Measurements from ENCODE around the gene TRPM7. TPM values are rescaled to one million over a fixed set of nuclear protein-coding genes. Genes with fewer than 3 reads are reported as not detected.

TRPM7 gene, protein sequence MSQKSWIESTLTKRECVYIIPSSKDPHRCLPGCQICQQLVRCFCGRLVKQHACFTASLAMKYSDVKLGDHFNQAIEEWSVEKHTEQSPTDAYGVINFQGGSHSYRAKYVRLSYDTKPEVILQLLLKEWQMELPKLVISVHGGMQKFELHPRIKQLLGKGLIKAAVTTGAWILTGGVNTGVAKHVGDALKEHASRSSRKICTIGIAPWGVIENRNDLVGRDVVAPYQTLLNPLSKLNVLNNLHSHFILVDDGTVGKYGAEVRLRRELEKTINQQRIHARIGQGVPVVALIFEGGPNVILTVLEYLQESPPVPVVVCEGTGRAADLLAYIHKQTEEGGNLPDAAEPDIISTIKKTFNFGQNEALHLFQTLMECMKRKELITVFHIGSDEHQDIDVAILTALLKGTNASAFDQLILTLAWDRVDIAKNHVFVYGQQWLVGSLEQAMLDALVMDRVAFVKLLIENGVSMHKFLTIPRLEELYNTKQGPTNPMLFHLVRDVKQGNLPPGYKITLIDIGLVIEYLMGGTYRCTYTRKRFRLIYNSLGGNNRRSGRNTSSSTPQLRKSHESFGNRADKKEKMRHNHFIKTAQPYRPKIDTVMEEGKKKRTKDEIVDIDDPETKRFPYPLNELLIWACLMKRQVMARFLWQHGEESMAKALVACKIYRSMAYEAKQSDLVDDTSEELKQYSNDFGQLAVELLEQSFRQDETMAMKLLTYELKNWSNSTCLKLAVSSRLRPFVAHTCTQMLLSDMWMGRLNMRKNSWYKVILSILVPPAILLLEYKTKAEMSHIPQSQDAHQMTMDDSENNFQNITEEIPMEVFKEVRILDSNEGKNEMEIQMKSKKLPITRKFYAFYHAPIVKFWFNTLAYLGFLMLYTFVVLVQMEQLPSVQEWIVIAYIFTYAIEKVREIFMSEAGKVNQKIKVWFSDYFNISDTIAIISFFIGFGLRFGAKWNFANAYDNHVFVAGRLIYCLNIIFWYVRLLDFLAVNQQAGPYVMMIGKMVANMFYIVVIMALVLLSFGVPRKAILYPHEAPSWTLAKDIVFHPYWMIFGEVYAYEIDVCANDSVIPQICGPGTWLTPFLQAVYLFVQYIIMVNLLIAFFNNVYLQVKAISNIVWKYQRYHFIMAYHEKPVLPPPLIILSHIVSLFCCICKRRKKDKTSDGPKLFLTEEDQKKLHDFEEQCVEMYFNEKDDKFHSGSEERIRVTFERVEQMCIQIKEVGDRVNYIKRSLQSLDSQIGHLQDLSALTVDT (N-terminal part only)
- total RNA-seq: 53.3 TPM

DNA sequence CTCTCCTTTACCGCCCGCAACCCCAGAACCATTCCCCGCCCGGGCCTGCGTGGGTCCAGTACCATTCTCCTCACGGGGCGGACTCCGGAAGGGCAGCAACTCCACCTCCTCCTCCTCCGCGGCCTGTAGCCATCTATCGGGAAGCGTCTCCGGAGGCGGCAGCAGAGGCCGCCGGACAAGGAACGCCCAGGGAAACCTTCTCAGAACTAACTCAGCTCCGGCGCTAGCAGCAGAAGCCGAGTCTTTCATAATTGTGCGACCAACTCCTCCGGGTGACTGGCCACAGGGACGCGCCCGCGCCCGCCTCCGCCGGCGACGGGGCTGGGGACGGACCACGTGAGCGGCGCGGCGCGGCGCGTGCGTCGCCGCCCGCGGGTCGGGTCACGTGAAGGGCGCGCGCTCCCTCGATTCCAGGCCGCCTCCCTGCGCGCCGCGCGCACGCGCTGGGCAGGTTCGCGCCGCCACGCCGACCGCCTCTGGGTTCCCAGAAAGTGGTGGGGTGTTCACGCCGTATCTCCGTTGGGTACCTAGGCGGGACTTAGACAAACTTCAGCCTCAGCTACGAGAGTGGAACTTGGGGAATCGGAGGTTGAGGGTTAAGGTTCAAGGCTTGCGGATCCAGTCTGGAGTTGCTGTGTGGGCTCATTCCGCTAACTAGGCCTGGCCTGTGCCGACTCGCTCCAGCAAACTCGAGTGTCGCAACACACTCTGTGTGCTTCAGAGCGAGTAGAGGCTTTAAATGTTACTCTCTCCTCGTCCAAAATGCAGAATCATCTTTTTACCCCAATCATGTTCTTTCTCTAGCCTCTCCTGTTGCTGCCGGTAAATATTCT is at the start of gene TRPM7:
Gene TRPM7 (minus strand): TSS at position 329 of the 833 bp plus-strand sequence. CDS start 264 bp downstream, at position 65.
- peak in 1 of 2 donors; percentile 80 for TF ChIP-seq POLR2A (IDR thresholded peaks at IDR 0.05)
- peak in 1 of 2 donors; percentile 91 for TF ChIP-seq POLR2AphosphoS5 (IDR thresholded peaks at IDR 0.05; ENCODE audit: insufficient read depth in 1 of 2, low read depth in 1 of 2)
- TF ChIP-seq, protein P1, sequence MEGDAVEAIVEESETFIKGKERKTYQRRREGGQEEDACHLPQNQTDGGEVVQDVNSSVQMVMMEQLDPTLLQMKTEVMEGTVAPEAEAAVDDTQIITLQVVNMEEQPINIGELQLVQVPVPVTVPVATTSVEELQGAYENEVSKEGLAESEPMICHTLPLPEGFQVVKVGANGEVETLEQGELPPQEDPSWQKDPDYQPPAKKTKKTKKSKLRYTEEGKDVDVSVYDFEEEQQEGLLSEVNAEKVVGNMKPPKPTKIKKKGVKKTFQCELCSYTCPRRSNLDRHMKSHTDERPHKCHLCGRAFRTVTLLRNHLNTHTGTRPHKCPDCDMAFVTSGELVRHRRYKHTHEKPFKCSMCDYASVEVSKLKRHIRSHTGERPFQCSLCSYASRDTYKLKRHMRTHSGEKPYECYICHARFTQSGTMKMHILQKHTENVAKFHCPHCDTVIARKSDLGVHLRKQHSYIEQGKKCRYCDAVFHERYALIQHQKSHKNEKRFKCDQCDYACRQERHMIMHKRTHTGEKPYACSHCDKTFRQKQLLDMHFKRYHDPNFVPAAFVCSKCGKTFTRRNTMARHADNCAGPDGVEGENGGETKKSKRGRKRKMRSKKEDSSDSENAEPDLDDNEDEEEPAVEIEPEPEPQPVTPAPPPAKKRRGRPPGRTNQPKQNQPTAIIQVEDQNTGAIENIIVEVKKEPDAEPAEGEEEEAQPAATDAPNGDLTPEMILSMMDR (IDR thresholded peaks at IDR 0.05): no peak
- H3K4me3 ChIP-seq: peak within 1 kb of the TSS; percentile 83 to 87
- H3K9me3 ChIP-seq: no peaks in the 10 kb centered on the region
- H3K27me3 ChIP-seq: no peaks in the 10 kb centered on the region
- intact Hi-C loops (cut with DNase I): loop anchor here (10.0 kb wide), 2 partner anchors 188 to 218 kb away; partner anchors contain the start of gene AP4E1
- peak within 1 kb of the TSS; percentile 96 for H3K27ac ChIP-seq
- no peaks in the 10 kb centered on the region for H3K36me3 ChIP-seq
- DNase-seq (ENCODE audit: extremely low spot score in 2 of 2): peak; percentile 94 to 96
- peaks cover 42% of the 10 kb centered on the region for H3K4me1 ChIP-seq

DNA sequence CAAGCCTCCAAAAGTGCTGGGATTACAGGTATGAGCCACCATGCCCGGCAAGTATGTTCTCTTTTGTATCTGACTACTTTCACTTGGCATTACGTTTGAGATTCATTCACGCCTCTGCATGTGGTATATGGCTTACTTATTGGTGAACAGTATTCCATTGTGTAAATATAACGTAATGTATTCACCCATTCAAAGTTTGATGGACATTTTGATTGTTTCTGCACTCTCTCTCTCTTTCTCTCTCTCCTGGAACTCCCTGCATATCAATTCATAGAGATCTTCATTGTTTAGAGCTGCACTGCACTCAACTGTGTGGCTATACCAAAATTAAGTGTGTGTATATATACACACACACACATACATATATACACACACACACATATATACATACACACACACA is 48.6 kb upstream of the TRPM7 start:
- DNase-seq (ENCODE audit: extremely low spot score in 2 of 2): no peak
- H3K9me3 ChIP-seq: no peaks in the 10 kb centered on the region
- no peaks in the 10 kb centered on the region for H3K4me1 ChIP-seq
- H3K27ac ChIP-seq: no peak overlapping the region
- intact Hi-C loops (cut with DNase I): no loop called here
- no peak for TF ChIP-seq POLR2A (IDR thresholded peaks at IDR 0.05)
- no peaks in the 10 kb centered on the region for H3K27me3 ChIP-seq
- H3K36me3 ChIP-seq: peaks cover 0 to 72% of the 10 kb centered on the region in 2 donors
- H3K4me3 ChIP-seq: no peak overlapping the region

DNA sequence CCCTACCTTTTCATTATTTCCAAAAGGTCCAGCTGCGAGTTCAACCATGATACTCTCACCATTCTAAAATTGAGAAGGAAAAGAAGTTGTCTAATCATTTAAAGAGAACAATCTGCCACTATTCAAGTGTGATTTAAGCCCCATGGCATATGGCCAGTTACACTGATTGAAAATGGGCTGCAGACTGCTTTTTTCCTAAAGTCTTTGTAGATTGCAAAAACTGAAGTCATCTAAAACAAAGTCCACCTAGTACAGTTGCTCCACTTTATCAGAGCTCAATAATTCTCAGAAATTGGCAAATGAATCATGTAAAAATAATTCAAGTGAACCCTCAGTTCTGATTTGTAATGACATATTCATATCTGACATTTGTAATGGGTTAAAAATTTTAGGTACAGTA is 39.7 kb upstream of the TRPM7 start:
- TF ChIP-seq, protein P1 (IDR thresholded peaks at IDR 0.05): no peak
- no peak for TF ChIP-seq POLR2A (IDR thresholded peaks at IDR 0.05)
- no peak for TF ChIP-seq POLR2AphosphoS5 (IDR thresholded peaks at IDR 0.05; ENCODE audit: insufficient read depth in 1 of 2, low read depth in 1 of 2)
- no peaks in the 10 kb centered on the region for H3K9me3 ChIP-seq
- H3K36me3 ChIP-seq: peaks cover 0 to 48% of the 10 kb centered on the region in 2 donors
- no peak overlapping the region for H3K27ac ChIP-seq
- intact Hi-C loops (cut with DNase I): no loop called here
- no peaks in the 10 kb centered on the region for H3K4me1 ChIP-seq
- DNase-seq (ENCODE audit: extremely low spot score in 2 of 2): no peak
- no peak overlapping the region for H3K4me3 ChIP-seq
- H3K27me3 ChIP-seq: no peaks in the 10 kb centered on the region

DNA sequence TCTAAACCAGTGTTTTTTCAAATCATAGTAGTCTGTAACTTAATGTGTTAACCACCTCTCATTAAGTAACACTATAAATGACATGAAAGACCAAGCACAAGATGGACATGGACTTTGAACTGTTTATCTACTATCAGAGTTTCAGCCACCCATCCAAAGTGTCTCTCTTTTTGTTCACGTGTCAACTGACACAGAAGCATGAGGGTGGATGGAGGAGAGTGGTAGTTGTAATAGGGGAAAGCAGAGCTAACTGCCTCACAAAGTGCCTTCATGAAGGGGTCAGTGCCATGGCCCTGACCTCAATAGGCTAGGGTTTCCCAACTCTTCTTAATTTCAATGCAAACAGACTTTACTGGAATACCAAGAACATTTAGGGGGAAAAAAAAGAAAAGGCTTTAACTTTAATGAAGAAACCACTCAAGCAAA is 32.1 kb upstream of the TRPM7 start:
- Histone ChIP-seq H3K4me1 (no peaks in the 10 kb centered on the region), H3K27me3 (no peaks in the 10 kb centered on the region), H3K4me3 (no peak overlapping the region), H3K36me3 (peaks cover 0 to 44% of the 10 kb centered on the region in 2 donors), H3K27ac (no peak overlapping the region), H3K9me3 (no peaks in the 10 kb centered on the region)
- TF ChIP-seq POLR2A (IDR thresholded peaks at IDR 0.05) (no peak), POLR2AphosphoS5 (IDR thresholded peaks at IDR 0.05; ENCODE audit: insufficient read depth in 1 of 2, low read depth in 1 of 2) (no peak)
- TF ChIP-seq, protein P1 (IDR thresholded peaks at IDR 0.05): no peak
- intact Hi-C loops (cut with DNase I): no loop called here
- no peak for DNase-seq (ENCODE audit: extremely low spot score in 2 of 2)
